GM21786 (cell line): ENCODE results near the gene SORT1.
"Not testable (repeated sequence)": the region's sequence is repeated elsewhere in the genome, so short reads cannot be mapped to it uniquely, and the experiment has no call there.

Experiments
- ATAC-seq: cut with Tn5 transposase; IDR thresholded peaks from one replicate; pipeline ENCODE4 v1.9.1; 2021; ENCODE audit not compliant: unreplicated experiment

Gene SORT1

DNA sequence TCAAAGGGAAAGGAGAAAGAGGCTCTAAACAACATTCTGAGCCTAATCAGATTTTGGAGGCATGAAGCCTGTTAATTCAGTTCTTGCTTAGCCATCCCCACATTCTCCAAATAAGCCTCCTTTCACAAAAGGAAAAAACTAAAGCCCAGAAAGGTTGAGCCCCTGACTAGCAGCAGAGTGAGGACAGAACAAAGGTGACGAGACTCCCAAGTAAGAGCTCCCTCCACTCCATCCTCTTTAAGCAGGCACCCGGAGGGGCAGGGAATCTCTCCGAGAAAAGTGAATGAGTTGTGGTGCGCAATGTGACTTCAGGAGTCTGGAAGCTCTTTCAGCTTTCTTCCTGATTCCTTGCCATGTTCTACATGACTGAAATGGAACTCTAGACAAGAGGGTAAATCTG is 47.5 kb downstream of the SORT1 start:
- no peak for ATAC-seq

- ATAC-seq, result no peak
Observed at GRCh38 chr1:109347511-109347910, 50.2 kb downstream of the SORT1 start.

- ATAC-seq, result no peak
Observed at GRCh38 chr1:109341944-109342930, 55.5 kb downstream of the SORT1 start.

- ATAC-seq, result no peak
Observed at GRCh38 chr1:109338608-109339007, 59.1 kb downstream of the SORT1 start.

GRCh38 chr1:109338091-109338490 is 59.6 kb downstream of the SORT1 start:
- ATAC-seq, result no peak

GRCh38 chr1:109335091-109335490 is 62.6 kb downstream of the SORT1 start:
- ATAC-seq, result no peak

GRCh38 chr1:109331113-109331512 is 66.6 kb downstream of the SORT1 start:
- no peak for ATAC-seq

- no peak for ATAC-seq
Observed at GRCh38 chr1:109327285-109327684, 70.4 kb downstream of the SORT1 start.

DNA sequence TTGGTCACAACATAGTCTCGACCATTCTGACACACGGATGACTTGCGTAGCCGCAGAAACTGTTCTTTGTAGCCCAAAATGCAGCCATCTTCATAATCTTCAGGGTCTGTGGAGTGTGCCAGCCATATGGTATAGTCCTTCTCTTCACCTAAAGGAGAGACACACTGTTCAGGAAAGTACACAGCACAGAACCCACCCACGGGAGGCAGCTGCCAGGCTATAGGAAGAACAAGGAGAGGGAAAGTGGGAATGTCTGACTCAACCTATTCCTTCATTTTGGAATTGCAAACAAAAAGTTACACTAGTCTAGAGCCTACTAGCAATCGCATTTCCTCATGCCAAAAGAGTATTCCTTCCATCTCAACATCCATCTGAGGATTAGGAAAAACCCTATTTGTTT is 74.7 kb downstream of the SORT1 start:
- no peak for ATAC-seq

DNA sequence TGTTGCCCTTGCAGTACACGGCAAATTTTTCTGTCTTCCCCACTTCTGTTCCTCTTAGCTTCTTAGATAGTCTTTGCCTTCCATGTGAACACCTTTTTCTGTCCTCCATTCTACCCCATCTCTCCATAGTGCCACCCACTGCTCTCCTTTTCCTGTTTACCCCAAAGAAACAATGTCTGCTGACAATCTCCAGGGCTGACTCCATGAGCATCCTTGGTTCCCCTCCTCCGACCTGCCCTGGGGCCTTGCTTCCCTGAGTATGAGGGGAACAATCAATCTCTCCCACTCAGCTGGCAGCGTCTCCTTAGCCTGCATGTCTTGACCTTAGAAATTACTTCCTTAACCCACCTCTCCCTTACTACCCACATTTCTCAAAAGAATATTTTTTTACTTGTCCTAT is 78.6 kb downstream of the SORT1 start:
- no peak for ATAC-seq

- no peak for ATAC-seq
Observed at GRCh38 chr1:109316506-109316905, 81.2 kb downstream of the SORT1 start.

- no peak for ATAC-seq
Observed at GRCh38 chr1:109315288-109315687, 82.4 kb downstream of the SORT1 start.

DNA sequence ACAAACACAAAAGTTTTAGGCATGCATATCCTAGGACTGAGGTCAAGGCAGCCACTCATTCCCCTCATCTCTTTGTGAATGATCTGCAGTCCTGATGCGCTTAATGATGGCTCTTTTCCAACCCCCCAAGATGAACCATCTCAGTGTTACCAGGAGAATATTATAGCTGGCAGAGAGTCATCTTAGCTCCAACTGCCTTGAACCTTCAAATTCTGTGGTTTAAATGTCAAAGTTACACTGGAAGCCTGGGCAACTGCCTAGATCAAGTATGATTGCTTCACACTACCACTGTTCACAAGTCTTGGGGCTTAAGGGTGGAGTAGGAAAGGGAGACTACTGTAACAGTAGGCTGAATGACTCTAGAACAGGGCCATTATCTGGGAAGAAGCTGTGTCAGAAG is 82.9 kb downstream of the SORT1 start:
- no peak for ATAC-seq

DNA sequence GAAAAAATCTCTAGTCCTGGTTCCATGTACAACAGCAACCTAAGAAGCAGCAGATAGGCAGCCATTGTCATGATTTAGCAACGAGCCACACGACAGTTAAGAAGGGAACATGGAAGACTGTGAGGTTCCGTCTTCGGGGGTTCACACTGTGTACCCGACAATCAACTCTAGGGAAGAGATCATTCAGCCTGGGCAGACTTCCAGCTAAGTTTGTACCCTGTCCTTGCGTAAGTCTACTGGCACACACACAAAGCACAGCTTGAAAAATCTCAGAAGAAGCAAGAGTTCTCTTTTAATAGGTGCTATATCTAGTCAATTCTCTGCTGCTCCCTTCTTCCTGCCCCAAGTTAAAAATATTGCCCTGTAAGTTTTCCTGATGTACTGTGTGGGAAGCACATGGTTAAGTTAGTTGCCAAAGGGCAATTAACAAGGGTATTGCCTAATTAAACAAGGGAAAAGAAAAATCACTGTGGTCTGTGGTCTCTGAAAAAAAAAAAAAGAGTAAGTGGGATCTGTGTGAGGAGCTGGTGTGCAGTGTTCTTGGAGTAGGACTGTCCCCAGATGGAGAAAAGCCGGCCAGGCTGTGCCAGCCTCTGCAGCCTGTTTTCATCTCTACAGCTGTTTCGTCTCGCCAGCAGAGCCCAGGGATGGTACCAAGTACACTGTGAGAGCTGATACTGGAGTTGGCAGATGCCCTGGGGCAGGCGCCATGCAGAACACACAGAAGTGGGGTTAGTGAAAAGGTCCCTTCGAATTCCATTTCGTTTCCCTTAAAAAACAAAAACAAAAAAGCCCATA is 84.5 kb downstream of the SORT1 start:
- ATAC-seq, result no peak

DNA sequence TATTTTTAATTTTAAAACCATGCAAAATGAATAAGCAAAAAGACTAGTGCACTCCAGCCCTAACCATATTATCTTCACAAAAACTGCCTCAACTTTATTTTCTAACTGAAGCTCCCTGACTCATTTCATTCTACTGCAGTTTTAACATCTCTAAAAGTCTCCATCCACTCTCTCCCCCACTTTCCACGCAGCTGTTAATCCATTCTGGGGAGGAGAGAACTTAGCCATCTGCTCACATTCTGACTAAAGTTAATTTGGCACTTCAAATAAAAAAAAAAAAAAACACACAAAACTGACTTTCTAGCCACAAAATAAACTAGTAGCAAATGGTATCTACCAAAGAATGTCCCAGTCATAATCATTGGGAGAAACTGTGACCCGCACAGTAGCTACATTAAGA is 85.5 kb downstream of the SORT1 start:
- no peak for ATAC-seq

DNA sequence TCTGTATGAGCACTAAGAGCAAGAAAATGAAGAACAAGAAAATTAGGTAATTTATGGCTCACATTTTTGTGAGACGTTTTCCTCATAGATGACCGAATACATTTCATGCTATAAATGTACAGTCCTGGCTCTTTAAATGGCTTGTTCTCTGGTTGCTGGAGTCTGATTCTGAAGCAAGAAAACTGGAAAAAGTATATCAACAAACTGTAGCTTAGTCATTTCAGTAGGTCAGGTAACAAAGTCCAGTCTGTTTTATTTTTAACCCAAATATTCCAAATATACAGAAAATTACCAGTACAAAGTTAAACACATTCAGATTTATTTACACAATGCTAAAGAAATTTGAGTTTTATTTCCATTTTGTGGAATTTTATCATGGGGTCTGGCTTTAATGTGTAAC is 88.4 kb downstream of the SORT1 start:
- ATAC-seq, result no peak

GRCh38 chr1:109307274-109308021 is 90.3 kb downstream of the SORT1 start:
- no peak for ATAC-seq

DNA sequence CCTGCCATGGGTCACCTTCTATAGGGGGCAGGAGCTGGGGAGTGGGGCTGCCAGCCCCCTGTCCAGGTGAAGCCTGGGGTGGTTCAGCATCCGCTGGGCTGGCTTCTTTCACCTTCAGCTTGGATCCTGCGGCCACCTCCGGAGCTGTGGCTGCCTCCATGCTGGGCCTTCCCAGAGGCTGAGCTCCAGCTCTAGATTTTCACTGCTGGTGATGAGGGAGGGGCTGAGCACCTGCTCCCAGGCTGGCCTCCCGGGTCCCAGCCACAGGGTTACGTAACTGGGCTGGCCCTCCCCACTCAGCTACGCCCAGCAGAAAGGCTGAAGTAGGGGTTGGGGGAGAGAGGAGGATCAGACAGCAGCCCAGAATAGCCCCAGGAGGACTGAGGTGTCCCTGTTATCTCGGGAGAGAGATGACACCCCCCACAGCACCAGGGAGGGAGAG is 90.9 kb downstream of the SORT1 start, which contains the start of gene MYBPHL:
Gene MYBPHL (minus strand): TSS at position 180 of the 442 bp plus-strand sequence. CDS start 20 bp downstream, at position 160.
- no peak for ATAC-seq

DNA sequence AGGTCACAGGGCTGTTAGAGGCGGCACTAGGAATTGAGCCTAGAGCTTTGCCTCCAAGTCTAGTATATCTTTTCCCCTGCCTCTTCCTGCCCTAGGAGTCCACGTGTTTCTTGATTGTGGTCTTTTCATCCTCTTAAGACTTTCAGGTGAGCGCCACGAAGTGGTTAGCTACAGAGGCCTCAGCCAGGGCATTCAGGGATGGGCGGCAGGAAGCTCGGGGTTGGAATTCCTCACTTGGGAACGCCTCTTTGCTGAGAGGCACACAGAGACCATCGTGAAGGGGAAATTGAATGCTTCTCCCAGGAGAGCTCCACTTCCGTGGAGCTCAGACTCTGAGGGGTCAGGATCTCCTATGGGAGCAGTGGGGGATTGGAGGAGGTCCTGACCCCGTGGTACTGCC is 91.7 kb downstream of the SORT1 start:
- not testable (repeated sequence) for ATAC-seq

DNA sequence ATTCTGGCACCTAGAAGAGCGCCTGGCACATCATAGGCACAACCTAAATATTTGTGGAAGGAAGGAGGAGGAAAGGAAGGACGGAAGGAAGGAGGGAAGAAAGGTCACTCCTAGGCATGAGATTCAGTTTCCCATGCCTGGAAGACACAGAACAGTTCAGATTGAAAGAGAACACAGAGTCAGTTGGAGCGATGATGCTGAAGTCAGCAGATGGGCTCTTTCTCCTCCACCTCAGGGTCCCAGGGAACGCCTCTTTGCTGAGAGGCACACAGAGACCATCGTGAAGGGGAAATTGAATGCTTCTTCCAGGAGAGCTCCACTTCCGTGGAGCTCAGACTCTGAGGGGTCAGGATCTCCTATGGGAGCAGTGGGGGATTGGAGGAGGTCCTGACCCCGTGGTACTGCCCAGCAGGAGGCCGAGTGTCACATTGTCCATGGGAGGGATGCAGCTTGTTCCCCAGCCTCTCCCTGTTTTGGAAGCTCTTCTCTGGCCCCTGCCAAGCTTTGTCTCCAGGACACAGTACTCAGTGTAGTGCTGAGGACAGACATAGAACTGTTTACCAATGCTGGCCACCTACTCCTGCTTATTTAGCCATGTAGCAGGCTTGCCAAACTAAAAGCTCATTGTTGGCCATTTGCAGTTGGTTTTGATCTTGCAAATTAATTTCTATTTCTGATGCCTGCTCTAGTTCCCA is 93.3 kb downstream of the SORT1 start:
- ATAC-seq, result no peak
